HepG2 (cell line): Measurements from ENCODE around the gene LIPT1. TPM values are rescaled to one million over a fixed set of nuclear protein-coding genes. Genes with fewer than 3 reads are reported as not detected.

ENCODE experiments used
- KDM3A ChIP-seq: IDR thresholded peaks from 2 replicates; pipeline ENCODE4 v1.6.1; 2018; ENCODE audit warnings: low read depth, missing compliant biosample characterization
- MZF1 ChIP-seq: sonication (generic); formaldehyde crosslinking; IDR thresholded peaks from 2 replicates; pipeline ENCODE4 v1.8.1; 2023; ENCODE audit warnings: mild to moderate bottlenecking, missing genetic modification reagents, borderline replicate concordance
- SALL1 ChIP-seq: sonication (generic); formaldehyde crosslinking; IDR thresholded peaks from 2 replicates; pipeline ENCODE4 v1.8.0; 2022; ENCODE audit warnings: mild to moderate bottlenecking, missing genetic modification reagents
- SIX4 ChIP-seq: sonication (generic); formaldehyde crosslinking; IDR thresholded peaks from 2 replicates; pipeline ENCODE4 v1.4.0; 2020; ENCODE audit warnings: missing genetic modification reagents
- SMARCC2 ChIP-seq: fragments of 450-650 bp; IDR thresholded peaks from 2 replicates; pipeline ENCODE4 v1.6.1; 2017; ENCODE audit warnings: antibody characterized with exemption, mild to moderate bottlenecking
- TGIF2 ChIP-seq: IDR thresholded peaks from 2 replicates; pipeline ENCODE4 v1.6.1; 2016; ENCODE audit warnings: control low read depth, missing compliant biosample characterization
- ZFP41 ChIP-seq: sonication (generic); formaldehyde crosslinking; IDR thresholded peaks from 2 replicates; pipeline ENCODE4 v1.4.0; 2020; ENCODE audit warnings: mild to moderate bottlenecking, missing genetic modification reagents, borderline replicate concordance
- ZKSCAN1 ChIP-seq: fragments of 150-350 bp; IDR thresholded peaks from 2 replicates; pipeline ENCODE4 v1.6.1; 2014; ENCODE audit warnings: low read length
- ZNF260 ChIP-seq: sonication (generic); formaldehyde crosslinking; IDR thresholded peaks from 2 replicates; pipeline ENCODE4 v1.4.0; 2020; ENCODE audit warnings: missing genetic modification reagents, low read depth, mild to moderate bottlenecking, borderline replicate concordance
- ZNF350 ChIP-seq: sonication (generic); formaldehyde crosslinking; IDR thresholded peaks from 2 replicates; pipeline ENCODE4 v1.4.0; 2020; ENCODE audit warnings: mild to moderate bottlenecking, low read depth, missing genetic modification reagents, borderline replicate concordance
- ZNF562 ChIP-seq: sonication (generic); formaldehyde crosslinking; IDR thresholded peaks from 2 replicates; pipeline ENCODE4 v1.8.0; 2022; ENCODE audit warnings: missing genetic modification reagents, borderline replicate concordance
- ZSCAN9 ChIP-seq: IDR thresholded peaks from 2 replicates; pipeline ENCODE4 v1.6.1; 2016; ENCODE audit warnings: borderline replicate concordance
- polyA plus RNA-seq, 8 experiments: library from polyadenylated mRNA; depleted of rRNA in 3 of 8; stranded (reverse) in 7 of 8; unstranded in 1 of 8; fragments of >200 nt; fragmentation: Illumina TruSeq in 4 of 8; extraction: Trizol in 4 of 8; gene quantifications; 2 replicates each; pipeline versions ENCODE4 v1.2.1 to v1.2.3, GENCODE V29; 2011 to 2016; ENCODE audit warnings: low read depth in 4 of 8, missing spikeins in 1 of 8, mixed read lengths in 1 of 8; ENCODE audit not compliant: insufficient read depth in 1 of 8
- total RNA-seq, 5 experiments: library from RNA; depleted of rRNA; stranded (reverse); fragments of >200 nt; fragmentation: Illumina TruSeq; extraction: Trizol; gene quantifications; 2 replicates each; pipeline ENCODE4 v1.2.3, GENCODE V29; 2016; ENCODE audit warnings: low read depth in 1 of 5
- TF ChIP-seq, protein P1 (sequence below): sonication (generic); formaldehyde crosslinking; IDR thresholded peaks from 2 replicates; pipeline ENCODE4 v1.4.0; 2020; ENCODE audit warnings: mild to moderate bottlenecking, missing genetic modification reagents, borderline replicate concordance
- TF ChIP-seq, protein P2 (sequence below): sonication (generic); formaldehyde crosslinking; IDR thresholded peaks from 2 replicates; pipeline ENCODE4 v1.4.0; 2020; ENCODE audit warnings: missing genetic modification reagents, borderline replicate concordance
- TF ChIP-seq, protein P3 (sequence below): sonication (generic); formaldehyde crosslinking; IDR thresholded peaks from 2 replicates; pipeline ENCODE4 v1.8.1; 2023; ENCODE audit warnings: mild to moderate bottlenecking, missing genetic modification reagents, borderline replicate concordance
- TF ChIP-seq, protein P4 (sequence below), 2 experiments: sonication (generic) in 1 of 2; formaldehyde crosslinking in 1 of 2; IDR thresholded peaks; 2 replicates each; pipeline versions ENCODE4 v1.4.0 to v1.6.1; 2016 to 2020; ENCODE audit warnings: borderline replicate concordance in 1 of 2, low read depth in 1 of 2, mild to moderate bottlenecking in 1 of 2, missing genetic modification reagents in 1 of 2

Gene LIPT1
- total and polyA plus RNA-seq, 2 of the 13 experiments (the other 11 are each of a cell fraction or from before 2014, with no cell fraction given), result 8.0 to 9.6 TPM

DNA sequence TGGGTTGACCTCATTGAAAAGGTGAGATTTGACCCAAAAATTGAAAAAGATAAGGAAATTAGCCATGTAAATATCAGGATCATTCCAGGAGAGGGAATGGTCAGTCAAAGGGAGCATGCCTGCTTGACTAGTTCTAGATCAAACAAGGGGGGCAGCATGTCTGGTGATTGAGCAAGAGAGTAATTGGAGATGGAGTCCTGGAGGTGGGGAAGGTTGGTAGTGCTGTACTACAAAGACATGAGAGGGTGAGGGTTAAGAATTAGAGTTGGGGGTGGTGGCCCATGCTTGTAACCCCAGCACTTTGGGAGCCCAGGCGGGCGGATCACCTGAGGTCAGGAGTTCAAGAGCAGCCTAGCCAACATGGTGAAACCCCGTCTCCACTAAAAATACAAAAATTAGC is 28.3 kb downstream of the LIPT1 start (continued):
- peak; percentile 98 for TF ChIP-seq SIX4
- TF ChIP-seq KDM3A, result no peak
- peak; percentile 68; the same call in 1 of the 2 replicates for TF ChIP-seq TGIF2 (CRISPR knock-in tag)
- TF ChIP-seq ZNF260, result no peak
- TF ChIP-seq ZKSCAN1, result no peak
- TF ChIP-seq, protein P1, sequence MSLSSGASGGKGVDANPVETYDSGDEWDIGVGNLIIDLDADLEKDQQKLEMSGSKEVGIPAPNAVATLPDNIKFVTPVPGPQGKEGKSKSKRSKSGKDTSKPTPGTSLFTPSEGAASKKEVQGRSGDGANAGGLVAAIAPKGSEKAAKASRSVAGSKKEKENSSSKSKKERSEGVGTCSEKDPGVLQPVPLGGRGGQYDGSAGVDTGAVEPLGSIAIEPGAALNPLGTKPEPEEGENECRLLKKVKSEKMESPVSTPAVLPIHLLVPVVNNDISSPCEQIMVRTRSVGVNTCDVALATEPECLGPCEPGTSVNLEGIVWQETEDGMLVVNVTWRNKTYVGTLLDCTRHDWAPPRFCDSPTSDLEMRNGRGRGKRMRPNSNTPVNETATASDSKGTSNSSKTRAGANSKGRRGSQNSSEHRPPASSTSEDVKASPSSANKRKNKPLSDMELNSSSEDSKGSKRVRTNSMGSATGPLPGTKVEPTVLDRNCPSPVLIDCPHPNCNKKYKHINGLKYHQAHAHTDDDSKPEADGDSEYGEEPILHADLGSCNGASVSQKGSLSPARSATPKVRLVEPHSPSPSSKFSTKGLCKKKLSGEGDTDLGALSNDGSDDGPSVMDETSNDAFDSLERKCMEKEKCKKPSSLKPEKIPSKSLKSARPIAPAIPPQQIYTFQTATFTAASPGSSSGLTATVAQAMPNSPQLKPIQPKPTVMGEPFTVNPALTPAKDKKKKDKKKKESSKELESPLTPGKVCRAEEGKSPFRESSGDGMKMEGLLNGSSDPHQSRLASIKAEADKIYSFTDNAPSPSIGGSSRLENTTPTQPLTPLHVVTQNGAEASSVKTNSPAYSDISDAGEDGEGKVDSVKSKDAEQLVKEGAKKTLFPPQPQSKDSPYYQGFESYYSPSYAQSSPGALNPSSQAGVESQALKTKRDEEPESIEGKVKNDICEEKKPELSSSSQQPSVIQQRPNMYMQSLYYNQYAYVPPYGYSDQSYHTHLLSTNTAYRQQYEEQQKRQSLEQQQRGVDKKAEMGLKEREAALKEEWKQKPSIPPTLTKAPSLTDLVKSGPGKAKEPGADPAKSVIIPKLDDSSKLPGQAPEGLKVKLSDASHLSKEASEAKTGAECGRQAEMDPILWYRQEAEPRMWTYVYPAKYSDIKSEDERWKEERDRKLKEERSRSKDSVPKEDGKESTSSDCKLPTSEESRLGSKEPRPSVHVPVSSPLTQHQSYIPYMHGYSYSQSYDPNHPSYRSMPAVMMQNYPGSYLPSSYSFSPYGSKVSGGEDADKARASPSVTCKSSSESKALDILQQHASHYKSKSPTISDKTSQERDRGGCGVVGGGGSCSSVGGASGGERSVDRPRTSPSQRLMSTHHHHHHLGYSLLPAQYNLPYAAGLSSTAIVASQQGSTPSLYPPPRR (CRISPR knock-in tag), result 0 out of 2 replicates have a peak, but pooled peaks have one; percentile 37
- TF ChIP-seq, protein P2, sequence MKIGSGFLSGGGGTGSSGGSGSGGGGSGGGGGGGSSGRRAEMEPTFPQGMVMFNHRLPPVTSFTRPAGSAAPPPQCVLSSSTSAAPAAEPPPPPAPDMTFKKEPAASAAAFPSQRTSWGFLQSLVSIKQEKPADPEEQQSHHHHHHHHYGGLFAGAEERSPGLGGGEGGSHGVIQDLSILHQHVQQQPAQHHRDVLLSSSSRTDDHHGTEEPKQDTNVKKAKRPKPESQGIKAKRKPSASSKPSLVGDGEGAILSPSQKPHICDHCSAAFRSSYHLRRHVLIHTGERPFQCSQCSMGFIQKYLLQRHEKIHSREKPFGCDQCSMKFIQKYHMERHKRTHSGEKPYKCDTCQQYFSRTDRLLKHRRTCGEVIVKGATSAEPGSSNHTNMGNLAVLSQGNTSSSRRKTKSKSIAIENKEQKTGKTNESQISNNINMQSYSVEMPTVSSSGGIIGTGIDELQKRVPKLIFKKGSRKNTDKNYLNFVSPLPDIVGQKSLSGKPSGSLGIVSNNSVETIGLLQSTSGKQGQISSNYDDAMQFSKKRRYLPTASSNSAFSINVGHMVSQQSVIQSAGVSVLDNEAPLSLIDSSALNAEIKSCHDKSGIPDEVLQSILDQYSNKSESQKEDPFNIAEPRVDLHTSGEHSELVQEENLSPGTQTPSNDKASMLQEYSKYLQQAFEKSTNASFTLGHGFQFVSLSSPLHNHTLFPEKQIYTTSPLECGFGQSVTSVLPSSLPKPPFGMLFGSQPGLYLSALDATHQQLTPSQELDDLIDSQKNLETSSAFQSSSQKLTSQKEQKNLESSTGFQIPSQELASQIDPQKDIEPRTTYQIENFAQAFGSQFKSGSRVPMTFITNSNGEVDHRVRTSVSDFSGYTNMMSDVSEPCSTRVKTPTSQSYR (CRISPR knock-in tag), result peak; percentile 56; the same call in 1 of the 2 replicates
- peak; percentile 68 for TF ChIP-seq SALL1 (CRISPR knock-in tag)
- TF ChIP-seq, protein P3, sequence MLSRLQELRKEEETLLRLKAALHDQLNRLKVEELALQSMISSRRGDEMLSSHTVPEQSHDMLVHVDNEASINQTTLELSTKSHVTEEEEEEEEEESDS (CRISPR knock-in tag), result 0 out of 2 replicates have a peak, but pooled peaks have one; percentile 9
- TF ChIP-seq ZNF350 (CRISPR knock-in tag), result 0 out of 2 replicates have a peak, but pooled peaks have one; percentile 27
- TF ChIP-seq, protein P4, sequence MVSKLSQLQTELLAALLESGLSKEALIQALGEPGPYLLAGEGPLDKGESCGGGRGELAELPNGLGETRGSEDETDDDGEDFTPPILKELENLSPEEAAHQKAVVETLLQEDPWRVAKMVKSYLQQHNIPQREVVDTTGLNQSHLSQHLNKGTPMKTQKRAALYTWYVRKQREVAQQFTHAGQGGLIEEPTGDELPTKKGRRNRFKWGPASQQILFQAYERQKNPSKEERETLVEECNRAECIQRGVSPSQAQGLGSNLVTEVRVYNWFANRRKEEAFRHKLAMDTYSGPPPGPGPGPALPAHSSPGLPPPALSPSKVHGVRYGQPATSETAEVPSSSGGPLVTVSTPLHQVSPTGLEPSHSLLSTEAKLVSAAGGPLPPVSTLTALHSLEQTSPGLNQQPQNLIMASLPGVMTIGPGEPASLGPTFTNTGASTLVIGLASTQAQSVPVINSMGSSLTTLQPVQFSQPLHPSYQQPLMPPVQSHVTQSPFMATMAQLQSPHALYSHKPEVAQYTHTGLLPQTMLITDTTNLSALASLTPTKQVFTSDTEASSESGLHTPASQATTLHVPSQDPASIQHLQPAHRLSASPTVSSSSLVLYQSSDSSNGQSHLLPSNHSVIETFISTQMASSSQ (IDR thresholded peaks at IDR 0.05; ENCODE audit: low read depth), result no peak
- TF ChIP-seq, protein P4 (CRISPR knock-in tag; IDR thresholded peaks at IDR 0.05; ENCODE audit: borderline replicate concordance), result peak; percentile 31; the same call in 1 of the 2 replicates
- no peak for TF ChIP-seq SMARCC2
- no peak for TF ChIP-seq ZSCAN9 (CRISPR knock-in tag)
- TF ChIP-seq MZF1 (CRISPR knock-in tag), result no peak
- TF ChIP-seq ZNF562 (CRISPR knock-in tag), result no peak
- TF ChIP-seq ZFP41, result no peak
